Esophagus squamous epithelium (tissue), 5 donors: ENCODE data around the gene BATF. TPM values are rescaled to one million over a fixed set of nuclear protein-coding genes. Genes with fewer than 3 reads are reported as not detected.
"Not testable (repeated sequence)": the region's sequence is repeated elsewhere in the genome, so short reads cannot be mapped to it uniquely, and the experiment has no call there.

Experiments used
- DNase-seq: peaks from one replicate; lab custom pipeline; 2025; lab: John Stamatoyannopoulos, UW
- H3K27ac ChIP-seq, 4 donors: fragments of 200-600 bp; sonication (generic); one replicate each; pipeline ENCODE4 v1.5.1; 2016 to 2019; ENCODE audit warnings: mild to moderate bottlenecking in 1 of 4
- H3K27me3 ChIP-seq, 4 donors: fragments of 200-600 bp; sonication (generic); 1 replicate in 3 of 4; 2 replicates in 1 of 4; pipeline versions ENCODE4 v1.5.1 to v1.6.0; 2017 to 2021; ENCODE audit warnings: antibody characterized with exemption in 1 of 4
- H3K36me3 ChIP-seq, 3 donors: fragments of 200-600 bp; sonication (generic); one replicate each; pipeline ENCODE4 v1.5.1; 2016 to 2019
- H3K4me1 ChIP-seq, 3 donors: fragments of 200-600 bp; sonication (generic); one replicate each; pipeline ENCODE4 v1.5.1; 2017 to 2019
- H3K4me3 ChIP-seq, 4 donors: fragments of 200-600 bp; sonication (generic); 1 replicate in 3 of 4; 2 replicates in 1 of 4; pipeline ENCODE4 v1.5.1; 2016 to 2019; ENCODE audit warnings: mild to moderate bottlenecking in 2 of 4, moderate library complexity in 1 of 4
- H3K9me3 ChIP-seq, 3 donors: fragments of 200-600 bp; sonication (generic); one replicate each; pipeline ENCODE4 v1.5.1; 2016 to 2019
- POLR2A ChIP-seq, 4 donors: fragments of 450-650 bp; IDR thresholded peaks; one replicate each; pipeline ENCODE4 v1.6.1; 2017; ENCODE audit warnings: antibody characterized with exemption in 4 of 4, mild to moderate bottlenecking in 4 of 4, moderate library complexity in 3 of 4
- WGBS, 2 donors: methylation state at CpG; one replicate each; pipeline ENCODE4 v1.1.5; 2018; 5-methylcytosine and 5-hydroxymethylcytosine counted together
- intact Hi-C: fragments of 100-400 bp; cut with DNase I; formaldehyde crosslinking; loops from one replicate; pipeline ENCODE4 v1.15.0; 2022
- total RNA-seq, 4 donors: library from RNA; depleted of rRNA; stranded (reverse); fragments of >200 nt; gene quantifications; one replicate each; pipeline ENCODE4 v1.1.0, GENCODE V29; 2016
- TF ChIP-seq, protein P1 (sequence below), 6 experiments: fragments of 450-650 bp in 4 of 6; fragments of 200-600 bp in 2 of 6; sonication (generic) in 2 of 6; IDR thresholded peaks; one replicate each; pipeline ENCODE4 v1.5.1; 2016 to 2019; ENCODE audit warnings: antibody characterized with exemption in 6 of 6, mild to moderate bottlenecking in 4 of 6, moderate library complexity in 4 of 6
- donor health status: DM: yes; HTN: yes; CAD: no.

BATF gene, protein sequence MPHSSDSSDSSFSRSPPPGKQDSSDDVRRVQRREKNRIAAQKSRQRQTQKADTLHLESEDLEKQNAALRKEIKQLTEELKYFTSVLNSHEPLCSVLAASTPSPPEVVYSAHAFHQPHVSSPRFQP
- 10 to 100 TPM in 1 of 4 donors, 1 to 10 TPM in 3; 1.7 to 14.5 (median 6.8) TPM for total RNA-seq

DNA sequence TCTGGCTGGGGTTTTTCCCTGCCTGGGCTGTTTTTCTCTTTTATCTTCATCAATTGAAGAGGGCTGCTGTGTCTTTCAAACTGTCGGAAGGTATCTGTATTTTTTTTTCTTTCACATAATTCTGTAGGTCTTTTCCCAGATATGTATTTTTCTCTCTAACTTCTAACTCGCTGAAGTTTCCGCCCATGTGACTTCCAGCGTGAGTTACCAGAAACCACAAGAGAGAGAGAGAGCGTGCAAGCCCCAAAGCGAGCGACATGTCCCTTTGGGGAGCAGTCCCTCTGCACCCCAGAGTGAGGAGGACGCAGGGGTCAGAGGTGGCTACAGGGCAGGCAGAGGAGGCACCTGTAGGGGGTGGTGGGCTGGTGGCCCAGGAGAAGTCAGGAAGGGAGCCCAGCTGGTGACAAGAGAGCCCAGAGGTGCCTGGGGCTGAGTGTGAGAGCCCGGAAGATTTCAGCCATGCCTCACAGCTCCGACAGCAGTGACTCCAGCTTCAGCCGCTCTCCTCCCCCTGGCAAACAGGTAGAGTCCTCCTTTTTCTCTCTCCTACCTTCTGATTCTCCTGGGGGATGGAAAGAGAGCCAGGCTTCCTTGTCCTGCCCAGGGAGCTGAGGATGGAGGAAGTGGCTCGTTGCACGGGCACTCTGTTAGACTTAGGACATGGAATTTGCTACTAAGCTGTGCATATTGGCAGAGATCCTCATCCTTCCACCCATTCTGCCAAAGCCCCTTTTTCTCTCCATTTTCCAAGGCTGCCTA lies at the start of gene BATF:
Gene BATF (plus strand): TSS at position 246 of the 759 bp plus-strand sequence. CDS start 214 bp downstream, at position 460.
- 49 to 60% methylated on average over 5 to 9 of the region's 13 CpGs for WGBS, 2 donors
- Histone ChIP-seq H3K9me3 (no peaks in the 10 kb centered on the region), H3K4me1 (peaks cover 0 to 24% (median 3%) of the 10 kb centered on the region in 3 donors), H3K27me3 (peaks cover 0 to 10% (median 0%) of the 10 kb centered on the region in 4 donors), H3K27ac (peak within 1 kb of the TSS; percentile 49 to 80 (median 66)), H3K4me3 (peak within 1 kb of the TSS; percentile 14 to 61 (median 38)), H3K36me3 (no peaks in the 10 kb centered on the region)
- DNase-seq, result no peak
- intact Hi-C loops, result no loop called here
- TF ChIP-seq POLR2A (IDR thresholded peaks at IDR 0.05), result peak in 2 of 4 donors; percentile 51 to 73
- TF ChIP-seq, protein P1, sequence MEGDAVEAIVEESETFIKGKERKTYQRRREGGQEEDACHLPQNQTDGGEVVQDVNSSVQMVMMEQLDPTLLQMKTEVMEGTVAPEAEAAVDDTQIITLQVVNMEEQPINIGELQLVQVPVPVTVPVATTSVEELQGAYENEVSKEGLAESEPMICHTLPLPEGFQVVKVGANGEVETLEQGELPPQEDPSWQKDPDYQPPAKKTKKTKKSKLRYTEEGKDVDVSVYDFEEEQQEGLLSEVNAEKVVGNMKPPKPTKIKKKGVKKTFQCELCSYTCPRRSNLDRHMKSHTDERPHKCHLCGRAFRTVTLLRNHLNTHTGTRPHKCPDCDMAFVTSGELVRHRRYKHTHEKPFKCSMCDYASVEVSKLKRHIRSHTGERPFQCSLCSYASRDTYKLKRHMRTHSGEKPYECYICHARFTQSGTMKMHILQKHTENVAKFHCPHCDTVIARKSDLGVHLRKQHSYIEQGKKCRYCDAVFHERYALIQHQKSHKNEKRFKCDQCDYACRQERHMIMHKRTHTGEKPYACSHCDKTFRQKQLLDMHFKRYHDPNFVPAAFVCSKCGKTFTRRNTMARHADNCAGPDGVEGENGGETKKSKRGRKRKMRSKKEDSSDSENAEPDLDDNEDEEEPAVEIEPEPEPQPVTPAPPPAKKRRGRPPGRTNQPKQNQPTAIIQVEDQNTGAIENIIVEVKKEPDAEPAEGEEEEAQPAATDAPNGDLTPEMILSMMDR (IDR thresholded peaks at IDR 0.05), result no peak

DNA sequence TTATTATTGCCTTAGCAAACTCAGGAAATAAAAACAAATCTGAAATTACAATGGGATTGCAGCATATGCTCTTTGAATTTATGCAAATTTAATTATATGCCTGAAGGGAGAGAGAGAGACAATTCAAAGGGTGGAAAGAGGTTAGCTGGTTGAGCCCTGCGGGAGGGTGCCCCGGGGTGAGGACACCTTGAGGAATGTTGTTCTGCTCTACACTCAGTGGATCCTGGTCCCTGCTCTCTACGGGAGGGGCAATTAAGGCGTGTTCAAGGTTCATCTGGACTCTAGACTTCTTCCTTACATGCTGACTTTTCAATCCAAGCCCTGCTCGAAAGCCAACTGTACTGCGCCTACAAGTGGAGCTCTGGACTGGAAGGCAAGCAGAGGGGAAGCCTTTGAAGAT lies 48.1 kb upstream of the BATF start:
- intact Hi-C loops, DNase-seq, H3K27me3 ChIP-seq, H3K27ac ChIP-seq, H3K9me3 ChIP-seq, H3K4me3 ChIP-seq: not testable (repeated sequence)
- peaks cover 0 to 23% (median 4%) of the 10 kb centered on the region in 3 donors for H3K4me1 ChIP-seq
- 73 to 85% methylated on average over 5 to 6 of the region's 6 CpGs for WGBS, 2 donors
- peaks cover 19 to 51% (median 27%) of the 10 kb centered on the region in 3 donors for H3K36me3 ChIP-seq

DNA sequence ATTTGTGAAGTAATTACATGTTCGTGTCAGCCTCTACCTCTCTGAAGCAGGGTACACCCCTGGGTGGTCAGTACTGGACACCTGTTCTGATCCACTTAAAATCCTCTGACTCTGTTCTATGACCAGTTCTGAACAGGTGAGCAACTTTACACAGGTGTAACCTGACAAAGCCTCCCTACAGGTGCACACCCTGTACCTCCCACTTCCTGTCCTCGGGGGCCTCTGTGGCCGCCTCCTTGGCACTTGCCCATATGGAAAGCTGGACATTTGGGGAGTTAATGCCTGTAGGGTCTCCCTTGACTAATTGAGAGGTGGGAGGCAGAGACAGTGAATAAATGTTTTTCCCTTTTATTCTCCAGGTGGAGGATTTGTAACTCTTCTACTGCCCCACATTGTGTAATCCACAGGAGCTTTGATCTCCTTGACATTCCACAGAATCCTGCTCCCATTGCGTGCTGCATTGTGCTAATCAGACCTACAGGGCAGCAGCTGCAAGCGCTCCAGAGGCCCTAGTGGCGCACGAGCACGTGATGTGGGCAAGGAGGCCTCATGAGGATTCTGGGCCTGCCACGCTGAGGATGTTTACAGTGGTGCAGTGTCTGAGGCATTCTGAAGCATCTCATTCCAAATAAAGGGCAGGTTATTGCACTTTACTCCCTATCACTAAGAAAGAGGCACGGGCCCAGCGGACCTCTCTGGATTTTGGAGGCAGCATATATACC lies 45.8 kb upstream of the BATF start:
- no peak for TF ChIP-seq POLR2A (IDR thresholded peaks at IDR 0.05)
- TF ChIP-seq, protein P1 (IDR thresholded peaks at IDR 0.05), result peak in 1 of 6 experiments; percentile 5
- no peaks in the 10 kb centered on the region for H3K9me3 ChIP-seq
- DNase-seq, result no peak
- H3K27ac ChIP-seq, result no peak overlapping the region
- peaks cover 0 to 5% (median 0%) of the 10 kb centered on the region in 3 donors for H3K4me1 ChIP-seq
- H3K4me3 ChIP-seq, result no peak overlapping the region
- no peaks in the 10 kb centered on the region for H3K27me3 ChIP-seq
- intact Hi-C loops, result no loop called here
- WGBS, 2 donors, result 76 to 96% methylated on average over 5 to 7 of the region's 11 CpGs
- H3K36me3 ChIP-seq, result peaks cover 5 to 30% (median 13%) of the 10 kb centered on the region in 3 donors

DNA sequence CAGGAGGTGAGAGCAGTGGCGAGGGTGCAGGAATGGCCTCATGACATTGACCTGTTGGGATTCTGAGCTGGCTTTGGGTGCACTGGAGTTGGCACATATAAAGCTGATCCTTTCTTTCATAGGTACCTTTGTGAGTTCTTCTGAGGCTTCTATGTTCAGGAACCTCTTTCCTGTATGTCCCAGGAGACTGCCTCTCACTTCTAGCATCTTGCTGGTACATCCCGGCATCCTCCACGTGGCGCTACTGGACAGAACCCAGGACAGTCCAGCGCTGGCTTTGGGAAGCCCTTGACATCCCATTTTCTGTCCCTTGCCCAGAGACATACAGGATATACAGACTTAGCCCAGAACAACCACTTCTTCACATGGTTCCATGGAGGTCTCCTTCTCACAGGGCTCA lies 44.4 kb upstream of the BATF start:
- TF ChIP-seq POLR2A (IDR thresholded peaks at IDR 0.05), result no peak
- TF ChIP-seq, protein P1 (IDR thresholded peaks at IDR 0.05), result no peak
- H3K4me1 ChIP-seq, result peaks cover 0 to 11% (median 0%) of the 10 kb centered on the region in 3 donors
- H3K36me3 ChIP-seq, result peaks cover 0 to 15% (median 2%) of the 10 kb centered on the region in 3 donors
- intact Hi-C loops, result no loop called here
- H3K4me3 ChIP-seq, result no peak overlapping the region
- H3K9me3 ChIP-seq, result no peaks in the 10 kb centered on the region
- no peaks in the 10 kb centered on the region for H3K27me3 ChIP-seq
- no peak for DNase-seq
- H3K27ac ChIP-seq, result no peak overlapping the region
- WGBS, 2 donors, result 67 to 96% methylated on average over 1 to 5 of the region's 5 CpGs

DNA sequence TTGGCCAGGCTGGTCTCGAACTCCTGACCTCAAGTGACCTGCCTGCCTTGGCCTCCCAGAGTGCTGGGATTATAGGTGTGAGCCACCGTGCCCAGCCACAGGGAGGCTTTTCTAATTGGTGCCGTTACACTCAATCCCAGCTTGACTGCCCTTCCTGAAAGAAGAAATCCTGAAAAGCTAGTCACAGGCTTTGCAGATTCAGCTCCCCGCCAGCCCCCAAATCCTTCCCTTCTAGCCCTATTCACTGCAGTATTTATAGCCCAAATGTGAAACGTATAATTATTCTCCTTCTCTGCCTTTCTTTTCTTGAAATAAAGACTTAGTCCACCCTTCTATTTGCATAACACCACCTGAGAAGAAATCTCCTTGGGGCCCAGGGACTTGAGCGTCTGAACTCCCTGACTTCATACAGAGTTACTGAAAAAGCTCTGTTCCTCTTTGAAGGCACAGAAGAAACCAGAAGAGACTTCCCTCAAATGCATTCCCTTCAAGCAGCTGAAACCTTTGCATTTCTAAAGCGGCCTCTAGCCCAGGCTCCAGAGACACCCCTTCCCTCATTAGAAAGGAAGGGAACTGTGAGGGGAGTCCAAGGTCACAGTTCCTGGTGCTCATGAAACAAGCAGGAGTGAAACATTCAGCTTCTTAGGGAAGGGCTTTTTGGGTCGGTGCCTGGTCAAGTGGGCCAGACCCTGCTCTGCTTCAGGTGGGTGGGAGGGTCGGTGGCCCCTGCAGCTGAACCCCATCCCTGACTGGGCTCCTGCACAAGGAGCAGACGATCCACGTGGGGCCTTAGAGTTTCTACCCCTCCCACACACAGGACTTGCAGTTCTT lies 42.3 kb upstream of the BATF start:
- H3K9me3 ChIP-seq, result no peaks in the 10 kb centered on the region
- H3K4me3 ChIP-seq, result no peak overlapping the region
- WGBS, 2 donors, result 46 to 53% methylated on average over 6 to 11 of the region's 11 CpGs
- H3K36me3 ChIP-seq, result no peaks in the 10 kb centered on the region
- no peak for TF ChIP-seq POLR2A (IDR thresholded peaks at IDR 0.05)
- TF ChIP-seq, protein P1 (IDR thresholded peaks at IDR 0.05), result no peak
- DNase-seq, result no peak
- no peaks in the 10 kb centered on the region for H3K27me3 ChIP-seq
- H3K4me1 ChIP-seq, result peaks cover 0 to 11% (median 0%) of the 10 kb centered on the region in 3 donors
- no peak overlapping the region for H3K27ac ChIP-seq
- intact Hi-C loops, result no loop called here
